ENCODE data around the gene IPO7.
"Not testable (repeated sequence)": the region's sequence is repeated elsewhere in the genome, so short reads cannot be mapped to it uniquely, and the experiment has no call there.

Gene IPO7

DNA sequence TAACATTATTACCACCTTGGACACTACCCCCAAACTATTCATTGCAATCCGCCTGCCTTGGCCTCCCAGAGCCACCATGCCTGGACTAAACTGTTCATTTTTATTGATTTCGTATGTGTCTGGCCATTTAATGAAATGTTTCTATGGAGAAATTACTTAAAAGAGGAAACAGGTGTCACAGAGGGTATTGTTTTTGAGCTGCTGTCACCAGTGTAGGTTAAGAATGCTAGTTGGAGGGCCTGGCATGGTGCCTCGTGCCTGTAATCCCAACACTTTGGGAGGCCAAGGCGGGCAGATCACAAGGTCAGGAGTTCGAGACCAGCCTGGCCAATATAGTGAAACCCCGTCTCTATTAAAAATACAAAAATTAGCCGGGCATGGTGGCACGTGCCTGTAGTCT lies 17.4 kb downstream of the IPO7 start:
- DNase-seq = not testable (repeated sequence)

GRCh38 chr11:9428706-9429105 lies 44.3 kb downstream of the IPO7 start:
- no peak for DNase-seq

- DNase-seq = no peak
Measured at GRCh38 chr11:9438611-9439010, 54.2 kb downstream of the IPO7 start.

DNA sequence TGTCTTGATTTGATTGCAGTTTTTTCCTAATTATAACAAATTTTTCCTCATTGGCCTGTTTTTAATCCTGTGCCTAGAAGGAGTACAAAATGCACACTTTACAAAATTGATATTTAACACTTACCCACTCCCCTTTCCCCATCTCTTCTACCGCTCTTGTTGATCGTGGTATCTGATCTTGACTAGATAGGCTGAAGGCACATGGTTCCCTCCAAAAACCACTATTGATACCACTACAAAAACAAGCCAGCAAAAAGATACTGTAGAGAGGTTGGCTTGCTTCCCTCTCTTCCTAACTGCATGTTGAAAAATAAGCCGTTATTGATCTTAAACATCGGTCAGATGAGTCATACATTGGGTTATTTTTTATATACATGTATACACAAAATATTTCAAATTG lies 61.8 kb downstream of the IPO7 start:
- DNase-seq = no peak

DNA sequence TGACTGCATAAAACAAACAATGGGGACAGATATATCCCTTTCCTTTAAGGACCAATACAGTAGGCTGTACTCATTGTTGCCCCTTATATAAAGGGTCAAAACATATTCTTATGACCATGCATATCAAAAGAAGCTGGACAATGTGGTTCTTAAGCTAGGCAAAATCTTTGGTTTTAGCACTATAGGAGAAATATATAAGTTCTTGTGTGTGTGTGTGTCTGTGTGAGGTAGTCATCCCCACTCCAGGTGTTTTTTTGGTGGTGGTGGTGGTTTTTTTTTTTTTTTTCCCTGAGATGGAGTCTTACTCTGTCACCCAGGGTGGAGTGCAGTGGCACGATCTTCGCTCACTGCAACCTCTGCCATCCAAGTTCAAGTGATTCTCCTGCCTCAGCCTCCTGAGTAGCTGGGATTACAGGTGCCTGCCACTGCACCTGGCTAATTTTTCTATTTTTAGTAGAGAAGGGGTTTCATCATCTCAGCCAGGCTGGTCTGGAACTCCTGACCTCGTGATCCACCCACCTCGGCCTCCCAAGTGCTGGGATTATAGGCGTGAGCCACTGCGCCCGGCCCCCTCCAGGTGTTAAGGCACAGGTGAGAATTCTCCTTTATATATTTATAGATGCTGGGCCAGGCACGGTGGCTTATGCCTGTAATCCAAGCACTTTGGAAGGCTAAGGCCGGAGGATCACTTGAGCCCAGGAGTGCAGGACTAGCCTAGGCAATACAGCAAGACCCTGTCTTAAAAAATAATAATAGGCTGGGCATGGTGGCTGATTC lies 64.3 kb downstream of the IPO7 start:
- no peak for DNase-seq

DNA sequence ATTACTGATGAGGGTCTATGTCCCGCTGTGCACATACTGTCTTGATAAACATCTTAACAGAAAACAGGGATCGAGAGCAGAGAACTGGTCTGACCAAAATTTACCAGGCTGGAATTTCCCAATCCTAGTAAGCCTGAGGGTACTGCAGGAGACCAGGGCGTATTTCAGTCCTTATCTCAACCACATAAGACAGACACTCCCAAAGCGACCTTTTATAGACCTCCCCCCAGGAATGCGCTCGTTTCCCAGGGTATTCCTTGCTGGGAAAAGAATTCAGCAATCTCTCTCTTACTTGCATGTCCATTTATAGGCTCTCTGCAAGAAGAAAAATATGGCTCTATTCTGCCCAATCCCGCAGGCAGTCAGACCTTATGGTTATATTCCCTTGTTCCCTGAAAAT lies 67.6 kb downstream of the IPO7 start:
- DNase-seq = not testable (repeated sequence)

DNA sequence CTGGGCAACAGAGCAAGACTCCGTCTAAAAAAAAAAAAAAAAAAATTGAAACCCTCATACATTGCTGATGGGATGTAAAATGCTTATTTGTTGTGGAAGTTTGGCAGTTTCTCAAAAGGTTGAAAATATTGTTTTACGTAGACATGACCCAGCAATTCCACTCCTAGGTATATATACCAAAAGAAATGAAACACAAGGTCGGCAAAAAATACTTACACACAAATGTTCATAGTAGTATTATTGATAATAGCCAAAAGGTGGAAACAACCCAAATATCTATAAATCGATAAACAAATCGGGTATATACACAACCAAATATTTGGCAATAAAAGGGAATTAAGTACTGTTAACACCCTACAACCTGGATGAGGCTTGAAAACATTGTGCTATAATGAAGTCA lies 71.3 kb downstream of the IPO7 start:
- DNase-seq = no peak

GRCh38 chr11:9459667-9460321 lies 75.3 kb downstream of the IPO7 start:
- DNase-seq = peak; percentile 40

DNA sequence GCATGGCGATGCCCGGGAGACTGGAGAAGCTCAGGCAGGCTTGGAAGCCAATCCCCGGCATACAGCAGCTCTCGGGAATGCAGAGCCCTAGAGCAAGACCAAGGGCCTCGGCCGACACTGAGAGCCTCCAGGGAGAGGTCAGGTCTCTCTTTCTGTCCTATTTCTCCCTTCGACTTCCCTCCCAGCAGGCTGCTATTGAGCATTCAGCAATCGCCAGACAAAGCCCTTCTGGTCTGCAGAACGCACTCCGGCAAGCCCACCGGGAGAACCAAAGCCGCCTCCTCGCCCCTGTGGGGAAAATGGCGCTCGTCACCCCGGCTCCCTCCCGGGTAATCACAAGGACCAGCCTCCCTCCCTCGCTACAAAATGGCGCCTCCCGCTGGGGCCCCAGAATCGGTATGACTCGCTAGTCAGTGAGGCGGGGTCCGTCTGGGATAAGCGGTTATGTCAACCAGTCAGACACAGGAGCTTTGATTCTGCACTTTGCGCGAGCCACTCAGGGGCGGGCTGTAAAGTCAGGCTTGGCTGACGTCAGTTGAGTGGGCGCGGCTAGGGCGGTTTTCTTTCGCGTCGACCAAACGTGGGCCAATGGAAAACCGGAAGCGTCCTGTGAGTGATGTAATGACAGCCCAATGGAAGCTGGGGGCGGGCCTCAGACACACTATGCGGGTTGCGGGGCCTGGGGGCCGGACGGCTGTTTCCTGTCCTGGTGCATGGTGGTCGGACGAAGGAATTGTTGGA lies 76.0 kb downstream of the IPO7 start, which contains the start of gene ZNF143:
Gene ZNF143, plus strand, starts transcription at position 691 of the 741 bp plus-strand sequence. CDS start 10,297 bp downstream, outside the sequence.
- peak; percentile 100 for DNase-seq

DNA sequence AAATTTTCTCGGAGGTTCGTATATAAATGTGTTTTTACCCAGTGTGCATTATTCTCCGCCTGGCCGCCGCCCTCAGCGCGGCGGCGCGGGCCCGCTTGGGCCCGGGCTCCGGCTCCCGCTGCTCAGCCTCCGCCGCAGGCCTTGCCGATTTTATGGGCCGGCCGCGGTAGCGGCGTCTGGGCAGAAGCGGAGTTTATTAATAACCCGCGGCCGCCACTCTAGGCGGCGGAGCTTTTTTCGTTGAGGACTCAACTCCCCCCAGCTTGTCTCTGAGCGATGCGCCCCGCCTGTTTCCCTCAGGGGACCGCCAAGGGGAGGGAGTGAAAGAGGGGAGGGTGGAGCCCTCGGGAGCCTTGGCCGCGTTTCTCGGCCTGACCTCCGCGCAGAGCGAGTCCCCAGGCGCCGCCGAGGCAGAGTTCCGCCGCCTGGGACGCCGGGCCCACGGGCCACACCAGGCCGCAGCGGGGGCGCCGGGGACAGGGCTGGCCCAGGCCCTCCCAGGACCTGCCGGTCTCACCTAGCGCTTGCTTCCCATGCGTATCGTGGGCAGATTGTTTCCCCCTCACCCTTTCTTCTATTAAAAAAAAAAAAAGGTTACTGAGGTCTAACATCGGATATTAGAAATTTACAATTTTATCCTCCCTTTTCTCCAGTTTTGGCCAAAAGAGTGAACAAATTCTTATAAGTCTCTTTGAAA lies 76.8 kb downstream of the IPO7 start:
- DNase-seq = no peak

DNA sequence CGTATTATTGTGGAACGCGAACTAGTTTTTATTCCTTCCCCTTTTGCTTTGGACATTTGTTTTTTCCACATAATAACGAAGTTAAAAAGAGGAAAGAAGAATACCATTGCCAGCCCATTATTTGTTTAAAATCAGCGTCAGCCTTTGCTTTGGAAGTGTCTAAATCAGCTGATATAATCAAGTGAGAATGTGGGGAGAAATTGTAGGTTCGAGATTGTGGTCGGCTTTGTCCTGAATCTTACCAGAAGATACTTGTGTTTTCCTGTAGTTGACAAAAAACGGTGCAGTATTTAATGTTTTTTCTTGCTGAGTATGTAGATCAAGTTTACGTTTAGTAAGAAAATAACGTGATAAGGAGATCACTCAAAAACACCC lies 77.3 kb downstream of the IPO7 start:
- no peak for DNase-seq

GRCh38 chr11:9462172-9462799 lies 77.8 kb downstream of the IPO7 start:
- DNase-seq = no peak

- no peak for DNase-seq
Measured at GRCh38 chr11:9462806-9463537, 78.5 kb downstream of the IPO7 start.

DNA sequence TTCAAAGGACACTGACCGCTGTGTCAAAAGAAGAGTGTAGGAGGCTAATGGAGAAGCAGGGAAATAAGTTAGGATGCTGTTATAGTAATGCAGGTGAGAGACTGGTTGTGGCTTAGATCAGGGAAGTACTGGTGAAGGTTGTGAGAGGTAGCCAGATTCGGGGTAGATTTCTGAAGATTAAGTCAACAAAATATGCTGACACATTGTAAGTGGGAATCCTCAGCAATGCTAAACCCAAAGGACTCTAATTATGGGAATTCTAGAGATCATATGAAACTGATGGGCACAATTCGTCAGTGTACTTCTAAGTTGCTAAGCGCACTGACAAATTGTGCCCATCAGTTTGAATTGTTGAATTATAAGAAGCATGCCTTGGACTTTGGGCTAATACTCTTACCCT lies 86.3 kb downstream of the IPO7 start:
- no peak for DNase-seq

- no peak for DNase-seq
Measured at GRCh38 chr11:9473408-9473807, 89.0 kb downstream of the IPO7 start.

DNA sequence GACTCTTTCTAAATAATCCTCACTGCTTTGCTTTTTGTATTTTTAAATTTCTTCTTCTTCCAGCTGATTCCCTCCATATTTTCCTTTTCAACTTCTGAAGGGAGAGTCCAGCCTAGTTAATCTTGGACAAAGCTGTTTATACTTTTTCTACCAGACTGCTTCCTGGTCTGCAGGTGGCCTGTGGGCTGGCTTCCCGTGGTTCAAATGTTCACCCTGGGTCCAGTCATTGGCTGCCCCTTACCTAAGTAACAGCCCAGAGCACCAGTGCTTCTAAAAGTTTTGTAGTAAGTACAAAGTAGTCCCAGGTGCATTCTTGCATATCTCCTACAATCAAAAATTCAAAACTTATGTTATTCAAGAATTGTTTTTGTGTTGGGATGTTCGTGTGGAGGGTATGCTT lies 95.4 kb downstream of the IPO7 start:
- no peak for DNase-seq

- DNase-seq = no peak
Measured at GRCh38 chr11:9489080-9489765, 104.8 kb downstream of the IPO7 start.

DNA sequence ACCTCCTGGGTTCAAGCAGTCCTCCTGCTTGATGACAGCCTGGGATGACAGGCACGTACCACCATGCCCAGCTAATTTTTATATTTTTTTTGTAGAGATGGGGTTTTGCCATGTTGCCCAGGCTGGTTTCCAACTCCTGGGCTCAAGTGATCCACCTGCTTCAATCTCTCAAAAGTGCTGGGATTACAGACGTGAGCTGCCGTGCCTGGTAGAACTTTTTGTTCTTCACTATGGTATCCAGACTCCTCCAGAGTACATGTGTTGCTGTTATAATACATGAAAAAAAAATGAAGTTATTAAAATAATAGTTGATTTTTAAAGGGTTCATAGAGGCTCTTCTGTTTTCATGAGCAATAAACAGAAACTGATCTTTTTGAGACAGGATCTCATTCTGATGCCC lies 105.9 kb downstream of the IPO7 start:
- no peak for DNase-seq

- no peak for DNase-seq
Measured at GRCh38 chr11:9493492-9493891, 109.0 kb downstream of the IPO7 start.

DNA sequence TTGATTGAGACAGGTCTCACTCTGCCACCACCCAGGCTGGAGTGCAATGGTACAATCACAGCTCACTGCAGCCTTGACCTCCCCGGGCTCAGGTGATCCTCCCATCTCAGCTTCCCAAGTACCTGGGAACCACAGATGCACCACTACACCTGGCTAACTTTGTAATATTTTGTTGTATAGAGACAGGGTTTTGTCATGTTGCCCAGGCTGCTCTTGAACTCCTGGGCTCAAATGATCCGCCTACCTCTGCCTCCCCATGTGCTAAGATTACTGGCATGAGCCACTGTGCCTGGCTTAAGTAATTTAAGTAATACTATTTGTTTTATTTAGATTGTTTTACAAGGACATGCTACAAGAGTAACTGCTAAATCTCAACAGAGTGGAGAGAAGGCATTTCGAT lies 109.9 kb downstream of the IPO7 start:
- no peak for DNase-seq

DNA sequence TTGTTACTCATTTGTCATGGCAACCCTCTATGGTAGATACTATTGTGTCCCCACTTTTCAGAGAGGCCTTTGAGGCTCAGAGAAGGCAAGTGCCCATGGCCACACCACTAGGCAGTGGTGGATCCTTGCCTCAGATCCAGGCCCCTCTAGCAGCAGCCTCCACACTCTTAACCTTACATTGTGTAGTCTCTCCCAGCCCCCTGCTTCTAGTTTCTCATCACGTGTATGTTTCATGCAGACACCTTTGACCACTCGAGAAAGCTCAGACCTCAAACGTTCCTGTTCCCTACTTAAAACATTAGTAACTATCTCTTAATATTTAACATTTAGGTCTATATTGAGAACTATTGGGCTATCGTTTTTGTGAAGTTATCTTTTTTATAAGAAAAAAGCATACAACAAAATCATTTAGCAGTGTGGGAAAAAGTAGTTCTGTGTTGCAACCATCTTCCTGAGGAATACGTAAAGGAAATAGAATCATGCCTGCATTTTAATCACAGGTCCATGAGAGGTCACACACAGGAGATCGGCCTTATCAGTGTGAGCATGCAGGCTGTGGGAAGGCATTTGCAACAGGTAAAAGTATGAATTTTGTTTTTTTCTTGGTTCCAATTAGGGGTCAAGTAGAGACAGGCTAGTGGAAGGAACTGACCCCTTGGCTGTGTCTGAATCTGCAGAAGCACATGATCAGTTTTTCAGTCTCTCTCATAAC lies 111.5 kb downstream of the IPO7 start:
- DNase-seq = no peak

All from activated T-cell treated with anti-CD3 and anti-CD28 coated beads, Interleukin-2, amount 50 U/mL, for 1 hour (primary cell).